ENCODE results near the gene METTL23.
"Not testable (repeated sequence)": the region's sequence is repeated elsewhere in the genome, so short reads cannot be mapped to it uniquely, and the experiment has no call there.

Gene METTL23

DNA sequence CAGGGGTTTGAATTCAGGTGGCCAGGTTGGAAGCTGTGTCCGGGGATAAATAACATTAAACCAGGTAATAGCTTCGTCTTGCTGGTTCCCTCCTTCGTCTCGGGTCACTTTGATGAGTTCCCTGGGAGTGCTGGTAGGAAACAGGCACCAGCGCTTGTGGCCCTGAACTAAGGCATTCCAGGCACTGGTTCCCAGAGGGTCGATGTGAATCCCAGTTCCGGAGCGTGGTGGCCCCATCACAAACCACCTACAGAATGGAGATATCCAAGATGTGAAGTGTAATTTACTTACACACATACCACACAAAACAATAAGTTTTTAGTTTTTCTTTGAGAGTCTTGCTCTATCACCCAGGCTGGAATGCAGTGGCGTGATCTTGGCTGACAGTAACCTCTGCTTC is 2.8 kb upstream of the METTL23 start:
- no peak overlapping the region for H3K9ac ChIP-seq (ENCODE audit: low read depth in 1 of 2, low read length in 2 of 2)
- H3K4me3 ChIP-seq (ENCODE audit: low read length in 2 of 2), result no peak overlapping the region
- H3K36me3 ChIP-seq (ENCODE audit: control insufficient read depth in 2 of 2, insufficient read depth in 2 of 2, low read length in 2 of 2), result peaks cover 41 to 42% of the 10 kb centered on the region in 2 donors

DNA sequence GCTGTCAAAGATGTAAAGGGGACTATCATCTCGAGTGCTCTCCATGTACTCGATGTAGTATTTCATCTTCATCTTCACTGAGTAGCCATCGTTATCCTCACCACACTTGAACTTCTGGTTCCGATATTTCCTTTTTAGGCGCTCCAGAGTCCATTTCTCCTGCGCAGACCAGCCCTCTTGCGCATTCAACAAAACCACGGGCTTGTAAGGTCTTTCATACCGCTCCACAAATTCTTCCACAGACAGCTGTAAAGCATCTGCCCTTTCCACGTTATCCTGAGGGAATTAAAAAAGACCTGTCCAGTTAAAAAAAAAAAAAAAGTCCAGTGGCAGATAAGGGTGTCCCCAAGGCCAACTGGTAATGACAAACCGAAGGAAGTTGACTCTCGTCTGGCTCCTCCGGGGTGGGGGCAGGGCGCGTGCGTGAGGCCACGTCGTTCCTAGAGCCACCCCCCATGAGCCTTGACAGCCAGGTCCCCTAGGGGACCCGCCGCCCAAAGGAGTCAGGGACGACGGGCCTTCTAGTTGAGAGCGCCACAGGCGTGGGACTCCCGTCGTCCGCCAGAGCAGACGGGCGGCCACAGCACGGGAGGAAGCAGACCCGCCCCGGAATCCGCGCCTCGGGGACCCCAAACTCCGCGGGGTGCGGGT is 934 bp upstream of the METTL23 start:
- peak overlapping the region; percentile 91 to 92 for H3K4me3 ChIP-seq (ENCODE audit: low read length in 2 of 2)
- H3K36me3 ChIP-seq (ENCODE audit: control insufficient read depth in 2 of 2, insufficient read depth in 2 of 2, low read length in 2 of 2), result peaks cover 24 to 25% of the 10 kb centered on the region in 2 donors
- peaks cover 24 to 28% of the 10 kb centered on the region in 2 donors for H3K4me1 ChIP-seq (ENCODE audit: control insufficient read depth in 2 of 2, insufficient read depth in 2 of 2, low read length in 2 of 2)
- peak overlapping the region; percentile 100 for H3K27ac ChIP-seq (ENCODE audit: low read depth in 2 of 2, low read length in 2 of 2)
- H3K9ac ChIP-seq (ENCODE audit: low read depth in 1 of 2, low read length in 2 of 2), result peak overlapping the region; percentile 91 to 99
- no peaks in the 10 kb centered on the region for H3K9me3 ChIP-seq (ENCODE audit: control insufficient read depth in 2 of 2, low read length in 2 of 2)
- H3K27me3 ChIP-seq (ENCODE audit: control insufficient read depth in 2 of 2, insufficient read depth in 2 of 2, low read length in 2 of 2), result no peaks in the 10 kb centered on the region

More for the DNA sequence above, 2.8 kb upstream of the METTL23 start:
- Histone ChIP-seq H3K27me3 (ENCODE audit: control insufficient read depth in 2 of 2, insufficient read depth in 2 of 2, low read length in 2 of 2) (no peaks in the 10 kb centered on the region), H3K4me1 (ENCODE audit: control insufficient read depth in 2 of 2, insufficient read depth in 2 of 2, low read length in 2 of 2) (peaks cover 19 to 23% of the 10 kb centered on the region in 2 donors), H3K9me3 (ENCODE audit: control insufficient read depth in 2 of 2, low read length in 2 of 2) (no peaks in the 10 kb centered on the region), H3K27ac (ENCODE audit: low read depth in 2 of 2, low read length in 2 of 2) (no peak overlapping the region)

DNA sequence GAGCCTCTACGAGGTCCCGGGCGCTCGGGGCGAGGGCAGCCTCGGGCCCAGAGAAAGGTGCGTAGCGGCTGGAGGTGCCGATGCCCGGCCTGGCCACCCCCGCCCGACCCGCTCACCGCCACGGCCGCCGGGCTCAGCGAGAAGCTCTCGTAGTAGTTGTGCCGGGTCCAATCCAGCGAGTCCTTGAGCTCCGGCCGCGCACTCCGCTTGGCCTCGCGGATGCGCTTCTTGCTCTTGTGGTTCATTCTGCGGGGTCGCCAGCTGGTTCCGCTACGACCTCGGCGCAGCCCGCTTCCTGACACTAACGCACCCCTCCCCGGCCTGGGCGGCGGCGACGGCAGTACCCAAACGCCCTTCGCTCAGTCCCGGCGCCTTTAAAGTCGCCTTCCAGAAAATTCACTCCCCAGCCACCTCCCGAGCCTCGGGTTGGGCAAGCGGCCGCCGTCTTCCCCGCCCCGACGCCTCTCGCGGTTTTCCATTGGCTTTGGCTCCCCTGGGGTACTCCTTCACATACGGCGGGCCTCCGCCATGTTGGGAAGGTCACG is 336 bp upstream of the METTL23 start, which contains the start of gene JMJD6:
Gene JMJD6, minus strand, starts transcription at position 376 of the 545 bp plus-strand sequence. Its CDS starts 131 bp downstream, at position 245.
- peak within 1 kb of the TSS; percentile 91 to 92 for H3K4me3 ChIP-seq (ENCODE audit: low read length in 2 of 2)
- peaks cover 24 to 28% of the 10 kb centered on the region in 2 donors for H3K4me1 ChIP-seq (ENCODE audit: control insufficient read depth in 2 of 2, insufficient read depth in 2 of 2, low read length in 2 of 2)
- peak within 1 kb of the TSS; percentile 91 to 99 for H3K9ac ChIP-seq (ENCODE audit: low read depth in 1 of 2, low read length in 2 of 2)
- no peaks in the 10 kb centered on the region for H3K27me3 ChIP-seq (ENCODE audit: control insufficient read depth in 2 of 2, insufficient read depth in 2 of 2, low read length in 2 of 2)
- peaks cover 19 to 23% of the 10 kb centered on the region in 2 donors for H3K36me3 ChIP-seq (ENCODE audit: control insufficient read depth in 2 of 2, insufficient read depth in 2 of 2, low read length in 2 of 2)
- H3K9me3 ChIP-seq (ENCODE audit: control insufficient read depth in 2 of 2, low read length in 2 of 2), result no peaks in the 10 kb centered on the region
- H3K27ac ChIP-seq (ENCODE audit: low read depth in 2 of 2, low read length in 2 of 2), result peak within 1 kb of the TSS; percentile 100

DNA sequence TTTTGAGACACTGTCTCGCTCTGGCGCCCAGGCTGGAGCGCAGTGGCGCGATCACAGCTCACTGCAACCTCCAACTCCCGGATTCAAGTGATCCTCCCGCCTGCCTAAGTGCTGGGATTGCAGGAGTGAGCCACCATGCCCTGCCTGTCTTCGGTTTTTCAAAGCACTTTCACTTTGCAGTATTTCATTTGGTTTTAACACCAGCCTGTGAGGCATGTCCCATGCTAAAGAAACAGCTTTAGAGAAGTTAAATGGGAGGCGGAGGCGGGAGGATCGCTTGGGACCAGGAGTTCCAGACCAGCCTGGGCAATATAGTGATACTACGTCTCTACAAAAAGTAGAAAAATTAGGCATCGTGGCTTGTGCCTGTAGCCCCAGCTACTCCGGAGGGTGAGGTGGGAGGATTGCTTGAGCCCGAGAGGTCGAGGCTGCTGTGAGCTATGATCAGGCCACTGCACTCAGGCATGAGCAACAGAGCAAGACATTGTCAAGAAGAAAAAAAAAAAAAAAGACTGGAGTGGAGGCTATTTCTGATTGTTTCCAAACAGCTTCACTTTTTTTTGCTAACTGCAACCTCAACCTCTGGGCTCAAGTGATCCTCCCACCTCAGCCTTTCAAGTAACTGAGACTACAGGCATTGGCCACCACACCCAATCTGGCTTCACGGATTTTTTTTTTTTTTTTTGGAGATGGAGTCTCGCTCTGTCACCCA is 1.3 kb downstream of the METTL23 start:
- peaks cover 15 to 24% of the 10 kb centered on the region in 2 donors for H3K36me3 ChIP-seq (ENCODE audit: control insufficient read depth in 2 of 2, insufficient read depth in 2 of 2, low read length in 2 of 2)
- no peaks in the 10 kb centered on the region for H3K9me3 ChIP-seq (ENCODE audit: control insufficient read depth in 2 of 2, low read length in 2 of 2)
- no peaks in the 10 kb centered on the region for H3K27me3 ChIP-seq (ENCODE audit: control insufficient read depth in 2 of 2, insufficient read depth in 2 of 2, low read length in 2 of 2)
- peaks cover 24 to 28% of the 10 kb centered on the region in 2 donors for H3K4me1 ChIP-seq (ENCODE audit: control insufficient read depth in 2 of 2, insufficient read depth in 2 of 2, low read length in 2 of 2)
- peak overlapping the region; percentile 91 to 95 for H3K9ac ChIP-seq (ENCODE audit: low read depth in 1 of 2, low read length in 2 of 2)
- H3K27ac ChIP-seq (ENCODE audit: low read depth in 2 of 2, low read length in 2 of 2), result peak overlapping the region; percentile 100
- peak overlapping the region; percentile 91 to 92 for H3K4me3 ChIP-seq (ENCODE audit: low read length in 2 of 2)

DNA sequence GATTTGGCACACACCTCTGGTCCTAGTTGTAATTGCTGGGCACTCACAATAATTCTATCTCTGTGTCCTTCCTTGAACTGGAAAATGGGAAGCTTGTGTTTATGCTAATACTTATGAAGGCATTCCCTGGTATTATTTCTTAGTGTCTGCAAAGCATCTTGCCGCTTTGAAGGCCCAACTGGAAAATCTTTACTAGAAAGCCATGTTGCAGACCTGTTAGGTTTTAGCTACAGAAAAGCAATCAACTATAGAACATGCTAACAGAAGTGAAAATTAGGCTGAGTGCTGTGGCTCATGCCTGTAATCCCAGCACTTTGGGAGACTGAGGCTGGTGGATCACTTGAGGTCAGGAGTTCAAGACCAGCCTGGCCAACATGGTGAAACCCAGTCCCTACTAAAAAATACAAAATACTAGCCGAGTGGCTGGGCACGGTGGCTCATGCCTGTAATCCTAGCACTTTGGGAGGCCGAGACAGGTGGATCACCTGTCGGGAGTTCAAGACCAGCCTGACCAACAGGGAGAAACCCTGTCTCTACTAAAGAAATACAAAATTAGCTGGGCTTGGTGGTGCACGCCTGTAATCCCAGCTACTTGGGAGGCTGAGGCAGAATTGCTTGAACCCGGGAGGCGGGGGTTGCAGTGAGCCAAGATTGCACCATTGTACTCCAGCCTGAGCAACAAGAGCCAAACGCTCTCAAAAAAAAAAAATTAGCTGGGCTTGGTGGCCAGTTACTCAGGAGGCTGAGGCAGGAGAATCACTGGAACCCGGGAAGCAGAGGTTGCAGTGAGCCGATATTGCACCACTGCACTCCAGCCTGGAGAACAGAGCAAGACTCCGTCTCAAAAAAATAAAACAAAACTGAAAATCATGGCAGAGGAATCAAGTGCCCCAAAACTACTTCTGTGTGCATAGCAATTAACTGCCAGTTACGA is 5.4 kb downstream of the METTL23 start:
- H3K27ac ChIP-seq (ENCODE audit: low read depth in 2 of 2, low read length in 2 of 2); H3K9ac ChIP-seq (ENCODE audit: low read depth in 1 of 2, low read length in 2 of 2); H3K9me3 ChIP-seq (ENCODE audit: control insufficient read depth in 2 of 2, low read length in 2 of 2); H3K27me3 ChIP-seq (ENCODE audit: control insufficient read depth in 2 of 2, insufficient read depth in 2 of 2, low read length in 2 of 2); H3K4me3 ChIP-seq (ENCODE audit: low read length in 2 of 2): not testable (repeated sequence)
- peaks cover 36 to 37% of the 10 kb centered on the region in 2 donors for H3K4me1 ChIP-seq (ENCODE audit: control insufficient read depth in 2 of 2, insufficient read depth in 2 of 2, low read length in 2 of 2)
- peaks cover 39 to 44% of the 10 kb centered on the region in 2 donors for H3K36me3 ChIP-seq (ENCODE audit: control insufficient read depth in 2 of 2, insufficient read depth in 2 of 2, low read length in 2 of 2)

DNA sequence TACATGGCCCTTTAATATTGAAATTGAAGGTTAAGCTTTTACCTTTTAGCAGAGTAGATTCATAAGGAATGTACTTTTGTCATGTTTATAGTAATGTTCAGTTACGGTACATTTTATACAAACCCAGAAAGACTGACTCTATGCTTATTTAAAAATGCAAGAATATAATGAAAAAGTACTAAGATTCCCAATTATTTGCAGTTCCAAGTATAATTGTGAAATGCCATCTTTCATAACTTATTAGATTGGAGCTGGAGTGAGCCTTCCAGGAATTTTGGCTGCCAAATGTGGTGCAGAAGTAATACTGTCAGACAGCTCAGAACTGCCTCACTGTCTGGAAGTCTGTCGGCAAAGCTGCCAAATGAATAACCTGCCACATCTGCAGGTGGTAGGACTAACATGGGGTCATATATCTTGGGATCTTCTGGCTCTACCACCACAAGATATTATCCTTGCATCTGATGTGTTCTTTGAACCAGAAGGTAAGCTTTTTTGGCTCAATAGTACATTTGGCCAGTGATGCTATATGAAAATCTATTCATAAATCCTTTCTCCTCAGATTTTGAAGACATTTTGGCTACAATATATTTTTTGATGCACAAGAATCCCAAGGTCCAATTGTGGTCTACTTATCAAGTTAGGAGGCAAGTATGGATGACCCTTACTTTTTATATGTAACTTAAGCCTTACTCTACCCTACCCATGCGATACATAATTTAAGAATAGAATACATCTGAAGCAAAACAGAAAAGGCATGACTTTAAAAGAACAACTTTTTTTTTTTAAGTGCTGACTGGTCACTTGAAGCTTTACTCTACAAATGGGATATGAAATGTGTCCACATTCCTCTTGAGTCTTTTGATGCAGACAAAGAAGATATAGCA is 6.3 kb downstream of the METTL23 start:
- no peak overlapping the region for H3K27ac ChIP-seq (ENCODE audit: low read depth in 2 of 2, low read length in 2 of 2)
- H3K4me3 ChIP-seq (ENCODE audit: low read length in 2 of 2), result peak overlapping the region in 1 of 2 donors; percentile 32
- H3K4me1 ChIP-seq (ENCODE audit: control insufficient read depth in 2 of 2, insufficient read depth in 2 of 2, low read length in 2 of 2), result peaks cover 27 to 30% of the 10 kb centered on the region in 2 donors

DNA sequence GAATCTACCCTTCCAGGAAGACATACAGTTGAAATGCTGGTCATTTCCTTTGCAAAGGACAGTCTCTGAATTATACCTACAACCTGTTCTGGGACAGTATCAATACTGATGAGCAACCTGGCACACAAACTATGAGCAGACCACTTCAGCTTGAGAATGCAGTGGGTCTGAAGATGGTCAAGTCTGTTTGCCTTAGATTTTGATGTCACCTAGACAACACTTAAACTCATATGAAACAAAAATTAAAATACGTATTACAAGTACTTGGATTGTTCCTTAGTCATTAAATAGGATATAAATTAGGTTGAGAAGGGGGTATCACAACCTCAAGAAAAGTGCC is 6.9 kb downstream of the METTL23 start:
- H3K27me3 ChIP-seq (ENCODE audit: control insufficient read depth in 2 of 2, insufficient read depth in 2 of 2, low read length in 2 of 2), result no peaks in the 10 kb centered on the region
- no peak overlapping the region for H3K9ac ChIP-seq (ENCODE audit: low read depth in 1 of 2, low read length in 2 of 2)
- H3K36me3 ChIP-seq (ENCODE audit: control insufficient read depth in 2 of 2, insufficient read depth in 2 of 2, low read length in 2 of 2), result peaks cover 39 to 44% of the 10 kb centered on the region in 2 donors
- H3K27ac ChIP-seq (ENCODE audit: low read depth in 2 of 2, low read length in 2 of 2), result no peak overlapping the region
- H3K4me1 ChIP-seq (ENCODE audit: control insufficient read depth in 2 of 2, insufficient read depth in 2 of 2, low read length in 2 of 2), result peaks cover 28 to 34% of the 10 kb centered on the region in 2 donors
- H3K4me3 ChIP-seq (ENCODE audit: low read length in 2 of 2), result no peak overlapping the region
- no peaks in the 10 kb centered on the region for H3K9me3 ChIP-seq (ENCODE audit: control insufficient read depth in 2 of 2, low read length in 2 of 2)

More for the DNA sequence above, 6.3 kb downstream of the METTL23 start:
- Histone ChIP-seq H3K27me3 (ENCODE audit: control insufficient read depth in 2 of 2, insufficient read depth in 2 of 2, low read length in 2 of 2) (no peaks in the 10 kb centered on the region), H3K36me3 (ENCODE audit: control insufficient read depth in 2 of 2, insufficient read depth in 2 of 2, low read length in 2 of 2) (peaks cover 39 to 44% of the 10 kb centered on the region in 2 donors), H3K9ac (ENCODE audit: low read depth in 1 of 2, low read length in 2 of 2) (no peak overlapping the region), H3K9me3 (ENCODE audit: control insufficient read depth in 2 of 2, low read length in 2 of 2) (no peaks in the 10 kb centered on the region)

DNA sequence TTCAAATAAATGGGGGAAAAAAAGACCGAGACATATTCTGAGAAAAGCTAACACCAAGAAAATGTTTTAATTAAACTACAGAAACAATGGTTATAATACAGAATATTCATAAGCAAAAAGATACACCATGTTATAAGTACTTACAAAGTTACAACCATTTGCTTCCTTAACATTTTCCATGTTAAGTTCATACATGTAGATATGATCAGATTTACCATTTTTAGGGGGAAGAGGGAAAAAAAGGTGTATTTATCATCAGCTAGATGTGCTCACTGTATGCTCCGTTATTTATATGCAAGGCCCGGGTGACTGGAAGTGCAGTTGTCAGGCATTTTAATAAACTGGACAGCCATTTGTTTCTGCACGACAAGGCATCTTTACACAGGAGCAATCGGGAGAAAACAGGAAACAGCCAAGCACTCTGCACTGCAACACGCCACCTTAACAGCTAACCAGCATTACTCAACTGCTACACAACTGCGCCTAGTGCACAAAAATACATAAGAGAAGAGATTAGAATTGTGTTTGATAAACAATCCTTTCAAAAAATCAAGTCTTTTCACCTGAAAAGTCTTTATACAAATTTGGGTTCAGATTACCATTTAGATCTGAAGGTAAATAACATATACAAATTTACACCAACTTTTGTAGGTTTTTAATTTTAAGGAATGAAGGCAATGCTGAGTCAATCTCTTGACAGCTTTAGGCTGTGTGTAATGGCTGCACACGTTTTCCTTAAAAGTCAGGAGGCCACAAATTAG is 7.6 kb downstream of the METTL23 start:
- H3K4me1 ChIP-seq (ENCODE audit: control insufficient read depth in 2 of 2, insufficient read depth in 2 of 2, low read length in 2 of 2), result peaks cover 31 to 40% of the 10 kb centered on the region in 2 donors
- H3K27ac ChIP-seq (ENCODE audit: low read depth in 2 of 2, low read length in 2 of 2), result peak overlapping the region in 1 of 2 donors; percentile 26
- H3K36me3 ChIP-seq (ENCODE audit: control insufficient read depth in 2 of 2, insufficient read depth in 2 of 2, low read length in 2 of 2), result peaks cover 39 to 44% of the 10 kb centered on the region in 2 donors
- peak overlapping the region; percentile 39 to 97 for H3K4me3 ChIP-seq (ENCODE audit: low read length in 2 of 2)
- peak overlapping the region in 1 of 2 donors; percentile 23 for H3K9ac ChIP-seq (ENCODE audit: low read depth in 1 of 2, low read length in 2 of 2)
- H3K27me3 ChIP-seq (ENCODE audit: control insufficient read depth in 2 of 2, insufficient read depth in 2 of 2, low read length in 2 of 2), result no peaks in the 10 kb centered on the region
- no peaks in the 10 kb centered on the region for H3K9me3 ChIP-seq (ENCODE audit: control insufficient read depth in 2 of 2, low read length in 2 of 2)
